ENCODE data around the gene RANBP17.
"Not testable (repeated sequence)": the region's sequence is repeated elsewhere in the genome, so short reads cannot be mapped to it uniquely, and the experiment has no call there.

Gene RANBP17

DNA sequence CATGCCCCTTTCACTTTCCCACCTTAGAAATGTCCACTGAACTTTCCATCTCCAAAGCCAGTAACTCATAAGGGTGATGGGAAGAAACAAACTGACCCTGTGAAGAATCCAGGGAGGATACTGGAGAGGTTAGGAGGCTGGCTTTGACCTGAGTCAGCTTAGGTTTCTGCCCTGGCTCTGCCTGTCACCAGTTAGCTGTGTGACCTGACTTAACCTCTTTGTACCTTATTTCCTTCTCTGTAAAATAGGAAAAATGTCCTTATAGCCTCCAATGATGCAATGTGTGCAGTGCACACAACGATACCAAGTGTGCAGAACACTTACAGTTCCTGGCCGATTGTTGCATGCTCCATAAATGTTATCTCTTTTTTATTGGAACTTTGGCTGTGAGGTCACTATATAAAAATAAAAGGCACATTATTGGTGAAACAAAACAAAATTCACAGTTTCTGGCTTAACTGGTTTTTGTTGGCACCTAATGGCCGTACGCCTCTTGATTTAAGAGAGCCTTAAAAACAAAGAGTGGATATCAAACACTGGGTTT is 40.5 kb upstream of the RANBP17 start:
- no peak overlapping the region for H3K4me3 Mint-ChIP-seq

DNA sequence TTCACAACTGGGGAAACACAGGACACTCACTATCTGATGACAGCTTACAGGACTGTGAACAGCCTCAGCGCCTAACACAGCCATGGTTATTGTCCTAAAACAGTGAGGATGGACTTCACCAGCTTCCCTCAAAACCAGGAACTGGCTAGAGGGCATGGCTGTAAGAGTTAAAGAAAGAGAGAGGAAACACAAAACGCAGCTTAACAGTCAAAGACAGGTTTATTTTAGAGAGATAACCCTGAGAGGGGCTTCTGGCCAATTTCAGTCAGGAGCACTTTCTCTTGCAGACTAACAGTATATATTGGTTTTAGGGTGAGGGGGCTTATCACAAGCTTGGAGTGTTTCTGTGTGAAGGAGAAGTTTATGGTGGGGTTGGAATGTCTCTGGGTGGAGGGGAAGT is 35.7 kb upstream of the RANBP17 start:
- Mint-ChIP-seq H3K36me3 (ENCODE audit: low read depth) (peaks cover 5% of the 10 kb centered on the region), H3K4me3 (no peak overlapping the region), H3K9me3 (peaks cover 38% of the 10 kb centered on the region), H3K27ac (no peak overlapping the region), H3K4me1 (peaks cover 4% of the 10 kb centered on the region), H3K27me3 (ENCODE audit: low read depth, poor library complexity) (peaks cover 6% of the 10 kb centered on the region)
- TF ChIP-seq, protein P1, sequence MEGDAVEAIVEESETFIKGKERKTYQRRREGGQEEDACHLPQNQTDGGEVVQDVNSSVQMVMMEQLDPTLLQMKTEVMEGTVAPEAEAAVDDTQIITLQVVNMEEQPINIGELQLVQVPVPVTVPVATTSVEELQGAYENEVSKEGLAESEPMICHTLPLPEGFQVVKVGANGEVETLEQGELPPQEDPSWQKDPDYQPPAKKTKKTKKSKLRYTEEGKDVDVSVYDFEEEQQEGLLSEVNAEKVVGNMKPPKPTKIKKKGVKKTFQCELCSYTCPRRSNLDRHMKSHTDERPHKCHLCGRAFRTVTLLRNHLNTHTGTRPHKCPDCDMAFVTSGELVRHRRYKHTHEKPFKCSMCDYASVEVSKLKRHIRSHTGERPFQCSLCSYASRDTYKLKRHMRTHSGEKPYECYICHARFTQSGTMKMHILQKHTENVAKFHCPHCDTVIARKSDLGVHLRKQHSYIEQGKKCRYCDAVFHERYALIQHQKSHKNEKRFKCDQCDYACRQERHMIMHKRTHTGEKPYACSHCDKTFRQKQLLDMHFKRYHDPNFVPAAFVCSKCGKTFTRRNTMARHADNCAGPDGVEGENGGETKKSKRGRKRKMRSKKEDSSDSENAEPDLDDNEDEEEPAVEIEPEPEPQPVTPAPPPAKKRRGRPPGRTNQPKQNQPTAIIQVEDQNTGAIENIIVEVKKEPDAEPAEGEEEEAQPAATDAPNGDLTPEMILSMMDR (IDR thresholded peaks at IDR 0.05), result no peak
- DNase-seq, result no peak

More for the DNA sequence above, 40.5 kb upstream of the RANBP17 start:
- H3K27ac Mint-ChIP-seq, result no peak overlapping the region
- H3K4me1 Mint-ChIP-seq, result peaks cover 5% of the 10 kb centered on the region
- TF ChIP-seq, protein P1 (IDR thresholded peaks at IDR 0.05), result no peak
- peaks cover under 1% of the 10 kb centered on the region for H3K27me3 Mint-ChIP-seq (ENCODE audit: low read depth, poor library complexity)
- peaks cover 18% of the 10 kb centered on the region for H3K9me3 Mint-ChIP-seq
- H3K36me3 Mint-ChIP-seq (ENCODE audit: low read depth), result peaks cover 5% of the 10 kb centered on the region
- DNase-seq, result no peak

DNA sequence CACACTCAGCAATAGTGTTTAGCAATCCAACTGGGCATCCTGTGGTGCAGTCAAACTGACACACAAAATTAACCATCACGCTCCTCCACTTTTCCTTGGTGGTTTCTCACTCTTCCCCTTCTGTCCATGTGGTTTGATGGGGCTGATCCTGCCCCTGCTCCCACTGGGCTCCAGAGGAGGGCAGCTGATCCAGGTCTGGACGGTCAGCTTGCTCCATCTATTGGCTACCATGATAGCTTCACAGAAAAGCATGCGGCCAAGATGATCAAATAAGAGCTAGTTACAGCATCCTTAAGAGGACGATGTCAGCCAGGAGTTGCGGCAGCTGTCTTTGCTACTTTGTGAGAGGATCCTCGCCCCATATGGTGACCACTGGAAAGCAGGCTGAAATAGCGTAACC is 29.6 kb upstream of the RANBP17 start:
- H3K27me3 Mint-ChIP-seq (ENCODE audit: low read depth, poor library complexity), result peaks cover 7% of the 10 kb centered on the region
- peaks cover 20% of the 10 kb centered on the region for H3K9me3 Mint-ChIP-seq
- no peak overlapping the region for H3K27ac Mint-ChIP-seq
- H3K36me3 Mint-ChIP-seq (ENCODE audit: low read depth), result no peaks in the 10 kb centered on the region
- TF ChIP-seq, protein P1 (IDR thresholded peaks at IDR 0.05), result no peak
- no peak overlapping the region for H3K4me3 Mint-ChIP-seq
- DNase-seq, result no peak
- H3K4me1 Mint-ChIP-seq, result peaks cover 14% of the 10 kb centered on the region

DNA sequence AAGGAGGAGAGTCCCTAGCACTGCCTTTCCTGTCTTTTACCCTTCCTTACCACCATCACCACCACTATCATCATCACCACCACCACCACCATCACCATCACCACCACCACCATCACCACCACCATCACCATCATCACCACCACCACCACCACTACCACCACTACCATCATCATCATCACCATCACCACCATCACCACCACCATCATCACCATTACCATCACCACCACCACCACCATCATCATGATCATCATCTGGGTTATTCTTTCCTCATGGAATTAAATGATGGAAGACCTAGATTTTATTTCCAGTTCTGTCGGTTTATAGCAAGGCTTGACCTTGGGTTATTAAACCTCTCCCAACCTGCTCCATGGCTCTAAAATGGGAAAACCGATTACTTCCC is 27.8 kb upstream of the RANBP17 start:
- H3K4me1 Mint-ChIP-seq, result peaks cover 14% of the 10 kb centered on the region
- H3K27me3 Mint-ChIP-seq (ENCODE audit: low read depth, poor library complexity); DNase-seq; H3K27ac Mint-ChIP-seq; H3K4me3 Mint-ChIP-seq; H3K36me3 Mint-ChIP-seq (ENCODE audit: low read depth); H3K9me3 Mint-ChIP-seq: not testable (repeated sequence)

DNA sequence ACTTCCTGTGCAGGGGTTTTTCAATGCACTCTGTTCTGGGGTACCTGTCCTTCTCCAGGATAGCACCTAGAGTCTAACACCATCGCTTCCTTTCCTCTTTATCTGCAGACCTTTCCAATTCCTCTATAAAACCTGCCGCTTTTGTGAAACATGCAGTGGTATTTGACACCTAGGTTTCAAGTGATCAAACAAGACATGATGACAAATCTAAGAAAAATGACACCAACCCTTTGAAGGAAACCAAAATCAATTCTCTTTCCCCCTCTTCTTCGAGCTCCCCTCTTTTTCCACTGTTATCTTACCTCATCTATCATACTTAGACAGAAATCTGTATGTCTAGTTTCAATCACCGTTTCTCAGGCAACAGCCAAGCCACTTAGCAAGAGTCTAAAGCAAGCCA is 25.6 kb upstream of the RANBP17 start:
- Mint-ChIP-seq H3K36me3 (ENCODE audit: low read depth) (no peaks in the 10 kb centered on the region), H3K4me3 (no peak overlapping the region), H3K27ac (no peak overlapping the region), H3K4me1 (peaks cover 14% of the 10 kb centered on the region), H3K9me3 (peaks cover 9% of the 10 kb centered on the region), H3K27me3 (ENCODE audit: low read depth, poor library complexity) (peaks cover 4% of the 10 kb centered on the region)
- DNase-seq, result no peak
- TF ChIP-seq, protein P1 (IDR thresholded peaks at IDR 0.05), result no peak

DNA sequence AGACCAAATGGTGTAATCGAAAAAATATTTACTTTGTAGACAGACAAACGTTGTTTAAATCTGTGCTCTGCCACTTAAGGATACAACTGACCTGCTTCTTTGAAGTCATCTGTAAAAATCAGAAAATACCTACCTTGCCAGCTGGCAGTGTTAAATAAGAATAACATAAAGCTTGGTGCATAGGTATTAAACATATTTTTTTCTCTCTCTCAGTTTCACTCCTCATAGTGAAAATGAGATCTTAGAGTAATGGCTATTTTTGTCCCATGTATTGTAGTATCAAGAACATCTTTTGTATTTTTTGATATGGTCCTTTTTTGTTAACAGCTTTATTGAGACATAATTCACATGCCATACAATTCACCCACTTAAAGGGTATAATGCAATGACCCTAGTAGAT is 17.9 kb upstream of the RANBP17 start:
- TF ChIP-seq, protein P1 (IDR thresholded peaks at IDR 0.05), result no peak
- H3K4me3 Mint-ChIP-seq, result no peak overlapping the region
- H3K27ac Mint-ChIP-seq, result no peak overlapping the region
- H3K36me3 Mint-ChIP-seq (ENCODE audit: low read depth), result no peaks in the 10 kb centered on the region
- H3K9me3 Mint-ChIP-seq, result peaks cover 3% of the 10 kb centered on the region
- H3K27me3 Mint-ChIP-seq (ENCODE audit: low read depth, poor library complexity), result peaks cover 4% of the 10 kb centered on the region
- no peaks in the 10 kb centered on the region for H3K4me1 Mint-ChIP-seq
- DNase-seq, result no peak

Data from nephron progenitor cell (in vitro differentiated cells).